H1 (cell line): ENCODE data around the gene ERICH3. TPM values are rescaled to one million over a fixed set of nuclear protein-coding genes. Genes with fewer than 3 reads are reported as not detected.

Experiments
- CTCF ChIA-PET: fragments of 300-600 bp; sonication (Branson Sonifier 250); formaldehyde crosslinking; loops from one replicate; lab custom pipeline; 2021; ENCODE audit not compliant: partially characterized antibody; lab: Charles Lee
- POLR2A ChIA-PET: fragments of 300-600 bp; sonication (Branson Sonifier 250); formaldehyde crosslinking; loops from one replicate; lab custom pipeline; 2021; ENCODE audit warnings: inconsistent platforms; ENCODE audit not compliant: partially characterized antibody; lab: Charles Lee
- DNase-seq, 2 experiments: peaks; one replicate each; pipeline versions ENCODE4 v3.0.0 to v3.0.0-alpha.2; 2010 to 2022; ENCODE audit warnings: low spot score in 2 of 2, low read depth in 1 of 2, mixed read lengths in 1 of 2
- FAIRE-seq: peaks from 2 replicates; lab custom pipeline; 2011; peaks lifted over from hg19 to GRCh38; lab: Jason Lieb, UNC
- H2AFZ ChIP-seq: 2 replicates; pipeline ENCODE4 v1.8.1; 2012; ENCODE audit warnings: low read length, inconsistent platforms
- H2AK5ac ChIP-seq: 2 replicates; pipeline ENCODE4 v1.6.1; 2013; ENCODE audit warnings: low read depth, low read length
- H2BK120ac ChIP-seq: replicated peaks from 2 replicates; pipeline ENCODE3; 2013; ENCODE audit warnings: low read depth, low read length, inconsistent platforms
- H2BK12ac ChIP-seq: 2 replicates; pipeline ENCODE4 v1.6.1; 2013; ENCODE audit warnings: low read depth, low read length
- H2BK15ac ChIP-seq: 2 replicates; pipeline ENCODE4 v1.6.1; 2013; ENCODE audit warnings: low read length
- H2BK20ac ChIP-seq: 2 replicates; pipeline ENCODE4 v1.6.1; 2013; ENCODE audit warnings: low read length
- H2BK5ac ChIP-seq: 2 replicates; pipeline ENCODE4 v1.6.1; 2013; ENCODE audit warnings: low read depth, low read length
- H3K14ac ChIP-seq: 2 replicates; pipeline ENCODE4 v1.6.1; 2013; ENCODE audit warnings: inconsistent platforms; ENCODE audit not compliant: insufficient read length
- H3K18ac ChIP-seq: 2 replicates; pipeline ENCODE4 v1.6.1; 2013; ENCODE audit warnings: low read length; ENCODE audit errors: extremely low read depth
- H3K23ac ChIP-seq: 2 replicates; pipeline ENCODE4 v1.6.1; 2013; ENCODE audit warnings: inconsistent platforms; ENCODE audit not compliant: insufficient read length
- H3K23me2 ChIP-seq: 2 replicates; pipeline ENCODE4 v1.6.1; 2013; ENCODE audit warnings: low read depth, low read length
- H3K27ac ChIP-seq: 2 replicates; pipeline ENCODE4 v1.6.1; 2011; ENCODE audit warnings: low read depth, low read length, inconsistent platforms
- H3K27me3 ChIP-seq, 4 experiments: replicated peaks in 1 of 4; 1 replicate in 1 of 4; 2 replicates in 3 of 4; pipeline versions ENCODE4 v1.6.1 to v1.8.1; 2011 to 2013; ENCODE audit warnings: low read length in 3 of 4, mild to moderate bottlenecking in 3 of 4, inconsistent platforms in 2 of 4, mixed read lengths in 2 of 4, moderate library complexity in 1 of 4; ENCODE audit not compliant: control insufficient read depth in 3 of 4, insufficient read depth in 3 of 4; ENCODE audit errors: extremely low read depth in 1 of 4
- H3K36me3 ChIP-seq, 4 experiments: 2 replicates each; pipeline versions ENCODE4 v1.6.1 to v1.8.1; 2011 to 2013; ENCODE audit warnings: mild to moderate bottlenecking in 4 of 4, low read length in 3 of 4, moderate library complexity in 2 of 4, control low read depth in 1 of 4, inconsistent platforms in 1 of 4; ENCODE audit not compliant: insufficient read depth in 4 of 4, control insufficient read depth in 2 of 4
- H3K4ac ChIP-seq: replicated peaks from 2 replicates; pipeline ENCODE3; 2013; ENCODE audit warnings: low read length, low read depth, mixed read lengths, inconsistent platforms; ENCODE audit not compliant: insufficient read length
- H3K4me1 ChIP-seq, 4 experiments: replicated peaks in 1 of 4; 1 replicate in 1 of 4; 2 replicates in 3 of 4; pipeline versions ENCODE4 v1.6.1 to v1.8.1; 2011 to 2013; ENCODE audit warnings: low read length in 3 of 4, inconsistent platforms in 2 of 4, mixed read lengths in 1 of 4; ENCODE audit not compliant: insufficient read depth in 4 of 4, control insufficient read depth in 3 of 4
- H3K4me2 ChIP-seq, 2 experiments: 2 replicates each; pipeline versions ENCODE4 v1.6.1 to v1.8.1; 2011 to 2013; ENCODE audit warnings: low read depth in 2 of 2, low read length in 2 of 2, control low read depth in 1 of 2, inconsistent platforms in 1 of 2, mild to moderate bottlenecking in 1 of 2; ENCODE audit not compliant: insufficient read depth in 1 of 2
- H3K4me3 ChIP-seq, 4 experiments: fragments of 200-600, 300-600 bp in 1 of 4; sonication (generic), shearing (Covaris generic), sonication (Bioruptor Twin) in 1 of 4; 2 replicates each; pipeline versions ENCODE4 v1.5.1 to v1.8.1; 2011 to 2016; ENCODE audit warnings: low read length in 4 of 4, low read depth in 3 of 4, control low read depth in 2 of 4, inconsistent platforms in 2 of 4, mild to moderate bottlenecking in 2 of 4, mixed read lengths in 1 of 4, moderate library complexity in 1 of 4; ENCODE audit not compliant: insufficient read depth in 2 of 4; ENCODE audit errors: extremely low read depth in 1 of 4
- H3K56ac ChIP-seq: replicated peaks from 2 replicates; pipeline ENCODE3; 2013; ENCODE audit warnings: low read depth, mild to moderate bottlenecking, mixed read lengths, low read length, inconsistent platforms; ENCODE audit not compliant: insufficient read length
- H3K79me1 ChIP-seq: 2 replicates; pipeline ENCODE4 v1.6.1; 2013; ENCODE audit warnings: low read depth, low read length, control low read depth
- H3K79me2 ChIP-seq, 2 experiments: 2 replicates each; pipeline versions ENCODE4 v1.6.1 to v1.8.1; 2012 to 2013; ENCODE audit warnings: low read length in 2 of 2, mild to moderate bottlenecking in 2 of 2, inconsistent platforms in 1 of 2; ENCODE audit not compliant: insufficient read depth in 2 of 2, control insufficient read depth in 1 of 2
- H3K9ac ChIP-seq, 4 experiments: replicated peaks in 1 of 4; 1 replicate in 1 of 4; 2 replicates in 3 of 4; pipeline versions ENCODE4 v1.6.1 to v1.8.1; 2011 to 2013; ENCODE audit warnings: low read depth in 3 of 4, low read length in 3 of 4, control low read depth in 2 of 4, mild to moderate bottlenecking in 2 of 4, moderate library complexity in 2 of 4, inconsistent platforms in 1 of 4; ENCODE audit errors: extremely low read depth in 1 of 4
- H3K9me3 ChIP-seq, 2 experiments: 2 replicates each; pipeline versions ENCODE4 v1.6.1 to v1.8.1; 2012 to 2013; ENCODE audit warnings: mild to moderate bottlenecking in 2 of 2, moderate library complexity in 2 of 2, control low read depth in 1 of 2, inconsistent platforms in 1 of 2, low read depth in 1 of 2, low read length in 1 of 2, mixed read lengths in 1 of 2; ENCODE audit not compliant: insufficient read depth in 2 of 2
- H4K20me1 ChIP-seq, 2 experiments: replicated peaks in 1 of 2; 2 replicates each; pipeline versions ENCODE3 to v1.8.1; 2011 to 2013; ENCODE audit warnings: inconsistent platforms in 2 of 2, low read length in 2 of 2, mild to moderate bottlenecking in 1 of 2; ENCODE audit not compliant: insufficient read depth in 2 of 2, control insufficient read depth in 1 of 2
- H4K5ac ChIP-seq: 2 replicates; pipeline ENCODE4 v1.6.1; 2013; ENCODE audit warnings: low read length, low read depth, mixed read lengths, inconsistent platforms; ENCODE audit not compliant: insufficient read length
- H4K8ac ChIP-seq: 2 replicates; pipeline ENCODE4 v1.8.0; 2013; ENCODE audit warnings: mild to moderate bottlenecking, moderate library complexity, low read length, inconsistent platforms; ENCODE audit not compliant: insufficient read depth; ENCODE audit errors: extremely low read depth
- H4K91ac ChIP-seq: replicated peaks from 2 replicates; pipeline ENCODE3; 2013; ENCODE audit warnings: low read length, mixed read lengths, inconsistent platforms; ENCODE audit not compliant: insufficient read length
- CHD2 ChIP-seq: IDR thresholded peaks from 2 replicates; pipeline ENCODE4 v1.6.1; 2012; ENCODE audit warnings: low read length, improper control_type of control experiment
- CTCF ChIP-seq, 3 experiments: IDR thresholded peaks; 1 replicate in 2 of 3; 2 replicates in 1 of 3; pipeline versions ENCODE4 v1.5.1 to v1.6.1; 2011; ENCODE audit warnings: low read length in 3 of 3, mild to moderate bottlenecking in 3 of 3, inconsistent platforms in 2 of 3, low read depth in 1 of 3, moderate library complexity in 1 of 3; ENCODE audit not compliant: insufficient read depth in 1 of 3; ENCODE audit errors: control extremely low read depth in 1 of 3
- FOSL1 ChIP-seq: IDR thresholded peaks from 2 replicates; pipeline ENCODE4 v1.6.1; 2011; ENCODE audit warnings: mild to moderate bottlenecking, low read depth, low read length, moderate library complexity; ENCODE audit not compliant: insufficient read depth
- HDAC2 ChIP-seq, 2 experiments: fragments of 300-600 bp in 1 of 2; sonication (generic) in 1 of 2; IDR thresholded peaks; 2 replicates each; pipeline ENCODE4 v1.6.1; 2011 to 2012; ENCODE audit warnings: low read depth in 2 of 2, low read length in 2 of 2, mild to moderate bottlenecking in 2 of 2, moderate library complexity in 2 of 2, borderline replicate concordance in 1 of 2, inconsistent platforms in 1 of 2
- JUND ChIP-seq: IDR thresholded peaks from 2 replicates; pipeline ENCODE4 v1.6.1; 2011; ENCODE audit warnings: mild to moderate bottlenecking, improper control_type of control experiment, low read length
- PHF8 ChIP-seq: fragments of 200-600 bp; sonication (generic); conservative IDR thresholded peaks from 2 replicates; pipeline ENCODE4 v1.7.1; 2012; ENCODE audit warnings: low read depth, mild to moderate bottlenecking, inconsistent platforms, low read length, moderate library complexity
- RBBP5 ChIP-seq: IDR thresholded peaks from 2 replicates; pipeline ENCODE4 v1.7.1; 2012; ENCODE audit warnings: low read depth, mild to moderate bottlenecking, inconsistent platforms, low read length, moderate library complexity, borderline replicate concordance
- SP1 ChIP-seq: IDR thresholded peaks from 2 replicates; pipeline ENCODE4 v1.6.1; 2011; ENCODE audit warnings: low read depth, low read length
- TAF7 ChIP-seq: optimal IDR thresholded peaks from 2 replicates; pipeline ENCODE3; 2011; ENCODE audit warnings: low read depth, mild to moderate bottlenecking, inconsistent platforms, low read length, moderate library complexity, borderline replicate concordance
- TBP ChIP-seq: IDR thresholded peaks from 2 replicates; pipeline ENCODE4 v1.6.1; 2011; ENCODE audit warnings: low read depth, low read length, improper control_type of control experiment
- USF2 ChIP-seq: IDR thresholded peaks from 2 replicates; pipeline ENCODE4 v1.6.1; 2011; ENCODE audit warnings: low read length, improper control_type of control experiment
- WGBS, 2 experiments: shearing (Covaris generic) in 1 of 2; methylation state at CpG; one replicate each; pipeline versions ENCODE4 v1.1.6 to v1.1.7; 2013 to 2015; ENCODE audit warnings: low lambda C conversion rate in 2 of 2, mixed read lengths in 2 of 2, inconsistent platforms in 1 of 2, low coverage in 1 of 2, missing lambda C conversion rate in 1 of 2; ENCODE audit not compliant: insufficient replicate concordance in 2 of 2, insufficient coverage in 1 of 2, insufficient read length in 1 of 2; ENCODE audit errors: extremely low coverage in 1 of 2, missing lambda C conversion rate in 1 of 2; 5-methylcytosine and 5-hydroxymethylcytosine counted together
- polyA plus RNA-seq, 7 experiments: library from polyadenylated mRNA; depleted of rRNA in 3 of 7; stranded (reverse) in 5 of 7; unstranded in 2 of 7; fragments of >200 nt in 5 of 7; fragments of 200-250 nt in 2 of 7; gene quantifications; 1 replicate in 5 of 7; 2 replicates in 1 of 7; 4 replicates in 1 of 7; pipeline versions ENCODE4 v1.2.1 to v1.2.3, GENCODE V29; 2011 to 2013; ENCODE audit warnings: missing spikeins in 2 of 7, mixed read lengths in 2 of 7
- total RNA-seq: library from RNA; stranded (reverse); fragmentation: NEBNext Ultra II Directional; extraction: Animal tissue kit (Norgen Biotek cat#: 25700); gene quantifications from 2 replicates; pipeline ENCODE4 v1.2.1, GENCODE V29; 2021

Gene ERICH3
- total and polyA plus RNA-seq, 2 of the 8 experiments (the other 6 are each of a cell fraction or from before 2014, with no cell fraction given): 0.02 TPM; not detected in 1

GRCh38 chr1:74681851-74682250 lies 8.3 kb upstream of the ERICH3 start:
- Histone ChIP-seq H3K4me2 (no peak overlapping the region), H3K14ac (no peak overlapping the region)
- 91% methylated on average over 2 of the region's 2 CpGs; no CpG with 5 or more reads in 1 of the 2 experiments for WGBS, 2 experiments
- TF ChIP-seq PHF8 (no peak), RBBP5 (no peak), FOSL1 (no peak), SP1 (no peak), USF2 (no peak), CHD2 (no peak), TAF7 (no peak), HDAC2 (IDR thresholded peaks at IDR 0.05; ENCODE audit: borderline replicate concordance in 1 of 2, low read depth in 2 of 2, low read length in 2 of 2) (no peak), JUND (no peak), TBP (no peak), CTCF (IDR thresholded peaks at IDR 0.05; ENCODE audit: control extremely low read depth in 1 of 3, insufficient read depth in 1 of 3, low read depth in 1 of 3, low read length in 3 of 3) (no peak)

More at GRCh38 chr1:74681851-74682250, 8.3 kb upstream of the ERICH3 start:
- Histone ChIP-seq H3K23ac (no peak overlapping the region), H3K4me3 (no peak overlapping the region), H3K36me3 (no peaks in the 10 kb centered on the region), H3K9me3 (no peaks in the 10 kb centered on the region), H3K79me1 (no peaks in the 10 kb centered on the region), H3K27me3 (no peaks in the 10 kb centered on the region), H3K4ac (no peak overlapping the region), H4K8ac (no peak overlapping the region), H3K9ac (no peak overlapping the region), H2AK5ac (no peak overlapping the region), H3K18ac (no peak overlapping the region), H3K27ac (no peak overlapping the region), H3K23me2 (no peaks in the 10 kb centered on the region), H3K4me1 (no peaks in the 10 kb centered on the region), H4K91ac (no peak overlapping the region), H2BK12ac (no peak overlapping the region), H2BK120ac (no peak overlapping the region), H2BK20ac (no peak overlapping the region), H4K5ac (no peak overlapping the region), H2BK5ac (no peak overlapping the region), H2BK15ac (no peak overlapping the region), H2AFZ (no peak overlapping the region), H3K56ac (no peak overlapping the region), H3K79me2 (no peaks in the 10 kb centered on the region), H4K20me1 (no peaks in the 10 kb centered on the region)
- no peak for FAIRE-seq
- DNase-seq: no peak
- ChIA-PET POLR2A (no interaction called here), CTCF (no interaction called here)
